ENCODE measurements around the gene PPP1R10.

The PPP1R10 gene

DNA sequence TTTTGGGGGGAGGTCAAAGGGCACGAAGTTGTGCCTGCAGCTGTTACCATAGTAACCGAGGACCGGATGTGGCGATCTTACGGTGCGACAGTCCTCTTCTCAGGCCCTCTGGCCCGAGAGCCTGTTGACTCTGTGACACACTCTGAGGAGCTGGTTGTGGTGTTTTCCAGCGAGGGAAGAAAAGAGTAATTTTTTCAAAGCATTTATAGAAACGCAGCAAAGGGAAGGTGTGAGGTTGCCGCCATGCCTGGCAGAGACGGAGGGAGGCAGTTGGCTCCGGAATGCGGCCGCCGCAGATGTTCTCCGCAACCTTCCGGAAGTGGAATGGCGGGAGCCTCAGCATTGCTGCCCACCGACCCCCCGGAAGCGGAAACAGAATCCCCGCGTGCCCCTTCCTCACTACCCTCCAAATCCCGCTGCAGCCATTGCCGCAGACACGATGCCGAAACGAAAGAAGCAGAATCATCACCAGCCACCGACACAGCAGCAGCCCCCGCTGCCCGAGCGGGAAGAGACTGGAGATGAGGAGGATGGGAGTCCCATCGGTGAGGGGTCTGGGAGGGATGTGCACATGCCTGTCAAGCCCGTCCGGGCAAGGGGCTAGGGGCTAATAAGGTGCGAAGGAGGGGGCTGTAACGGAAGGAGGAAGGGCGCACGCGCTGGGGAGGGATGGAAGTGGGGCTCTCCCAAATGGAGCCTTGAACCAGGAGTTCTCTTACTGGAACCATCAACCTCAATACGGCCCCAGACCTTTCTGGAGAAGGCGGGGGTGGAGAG lies 59.9 kb downstream of the PPP1R10 start, which contains the start of gene PRR3:
PRR3 (plus strand) TSS at position 390 of the 777 bp plus-strand sequence; CDS start at position 440, 50 bp downstream.
- TF ChIP-seq, protein P1, sequence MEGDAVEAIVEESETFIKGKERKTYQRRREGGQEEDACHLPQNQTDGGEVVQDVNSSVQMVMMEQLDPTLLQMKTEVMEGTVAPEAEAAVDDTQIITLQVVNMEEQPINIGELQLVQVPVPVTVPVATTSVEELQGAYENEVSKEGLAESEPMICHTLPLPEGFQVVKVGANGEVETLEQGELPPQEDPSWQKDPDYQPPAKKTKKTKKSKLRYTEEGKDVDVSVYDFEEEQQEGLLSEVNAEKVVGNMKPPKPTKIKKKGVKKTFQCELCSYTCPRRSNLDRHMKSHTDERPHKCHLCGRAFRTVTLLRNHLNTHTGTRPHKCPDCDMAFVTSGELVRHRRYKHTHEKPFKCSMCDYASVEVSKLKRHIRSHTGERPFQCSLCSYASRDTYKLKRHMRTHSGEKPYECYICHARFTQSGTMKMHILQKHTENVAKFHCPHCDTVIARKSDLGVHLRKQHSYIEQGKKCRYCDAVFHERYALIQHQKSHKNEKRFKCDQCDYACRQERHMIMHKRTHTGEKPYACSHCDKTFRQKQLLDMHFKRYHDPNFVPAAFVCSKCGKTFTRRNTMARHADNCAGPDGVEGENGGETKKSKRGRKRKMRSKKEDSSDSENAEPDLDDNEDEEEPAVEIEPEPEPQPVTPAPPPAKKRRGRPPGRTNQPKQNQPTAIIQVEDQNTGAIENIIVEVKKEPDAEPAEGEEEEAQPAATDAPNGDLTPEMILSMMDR (IDR thresholded peaks at IDR 0.05; ENCODE audit: low read length, missing control alignments): no peak
- H3K4me3 ChIP-seq (replicated peaks; ENCODE audit: low read depth, low read length): peak within 1 kb of the TSS; percentile 99
- peak; percentile 90 for DNase-seq (ENCODE audit: low read depth)

DNA sequence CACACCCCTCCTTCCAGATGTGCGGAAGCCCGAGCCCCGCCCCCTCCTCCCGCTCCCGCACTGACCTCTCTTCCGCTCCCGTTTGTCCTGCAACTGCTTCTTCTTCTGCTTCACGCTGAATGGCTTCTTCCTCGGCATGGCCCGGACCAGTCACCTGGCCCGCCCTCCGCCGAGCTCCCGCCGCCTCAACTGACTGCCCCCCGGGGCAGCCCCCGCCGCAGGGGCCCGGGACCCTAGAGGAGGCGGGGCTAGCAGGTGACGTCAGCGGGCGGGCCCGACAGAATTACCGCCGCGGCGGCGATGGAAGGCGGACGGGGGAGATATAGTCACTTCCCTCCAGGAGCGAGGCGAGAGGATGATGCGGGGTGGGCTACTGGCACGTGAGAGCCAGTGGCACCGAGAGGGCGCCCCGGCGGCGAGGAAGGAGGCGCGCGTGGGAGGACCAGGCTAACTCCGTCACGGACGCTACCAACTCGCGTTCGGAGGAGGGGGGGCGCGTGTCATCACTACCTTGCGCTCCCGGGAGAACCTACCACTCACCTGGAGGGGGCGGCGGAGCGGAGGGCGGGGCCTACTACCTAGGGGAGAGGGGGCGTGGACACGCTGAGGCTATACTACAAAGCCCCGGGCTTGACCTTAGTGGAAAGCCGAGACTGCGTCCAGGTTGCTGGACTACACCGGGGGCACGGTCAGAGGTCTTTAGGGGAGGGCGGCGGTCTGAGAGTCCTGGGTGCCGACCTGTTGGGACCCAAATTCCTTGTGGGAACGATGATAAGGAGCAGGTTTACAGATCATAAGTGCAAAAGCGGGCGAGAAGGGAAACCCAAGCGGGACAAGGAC lies 60.8 kb downstream of the PPP1R10 start, which contains the start of gene GNL1:
GNL1 (minus strand) TSS at position 424 of the 840 bp plus-strand sequence; CDS start at position 138, 286 bp downstream.
- TF ChIP-seq, protein P1 (IDR thresholded peaks at IDR 0.05; ENCODE audit: low read length, missing control alignments): no peak
- H3K4me3 ChIP-seq (replicated peaks; ENCODE audit: low read depth, low read length): peak within 1 kb of the TSS; percentile 99
- DNase-seq (ENCODE audit: low read depth): peak; percentile 92

DNA sequence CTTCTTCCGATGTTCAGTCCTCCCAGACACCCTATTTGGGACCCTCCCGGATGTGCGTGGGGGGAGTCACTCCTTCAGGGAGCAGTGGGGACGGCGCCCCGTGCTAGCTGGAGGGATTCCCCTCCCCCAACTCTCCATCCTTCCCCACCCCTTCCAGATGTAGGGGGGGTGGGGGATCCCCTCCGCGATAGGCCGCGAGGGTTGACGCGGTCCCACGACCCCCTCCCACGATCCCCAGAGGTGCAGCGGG lies 61.3 kb downstream of the PPP1R10 start:
- TF ChIP-seq, protein P1 (IDR thresholded peaks at IDR 0.05; ENCODE audit: low read length, missing control alignments): no peak
- DNase-seq (ENCODE audit: low read depth): peak; percentile 36
- peak overlapping the region; percentile 99 for H3K4me3 ChIP-seq (replicated peaks; ENCODE audit: low read depth, low read length)

DNA sequence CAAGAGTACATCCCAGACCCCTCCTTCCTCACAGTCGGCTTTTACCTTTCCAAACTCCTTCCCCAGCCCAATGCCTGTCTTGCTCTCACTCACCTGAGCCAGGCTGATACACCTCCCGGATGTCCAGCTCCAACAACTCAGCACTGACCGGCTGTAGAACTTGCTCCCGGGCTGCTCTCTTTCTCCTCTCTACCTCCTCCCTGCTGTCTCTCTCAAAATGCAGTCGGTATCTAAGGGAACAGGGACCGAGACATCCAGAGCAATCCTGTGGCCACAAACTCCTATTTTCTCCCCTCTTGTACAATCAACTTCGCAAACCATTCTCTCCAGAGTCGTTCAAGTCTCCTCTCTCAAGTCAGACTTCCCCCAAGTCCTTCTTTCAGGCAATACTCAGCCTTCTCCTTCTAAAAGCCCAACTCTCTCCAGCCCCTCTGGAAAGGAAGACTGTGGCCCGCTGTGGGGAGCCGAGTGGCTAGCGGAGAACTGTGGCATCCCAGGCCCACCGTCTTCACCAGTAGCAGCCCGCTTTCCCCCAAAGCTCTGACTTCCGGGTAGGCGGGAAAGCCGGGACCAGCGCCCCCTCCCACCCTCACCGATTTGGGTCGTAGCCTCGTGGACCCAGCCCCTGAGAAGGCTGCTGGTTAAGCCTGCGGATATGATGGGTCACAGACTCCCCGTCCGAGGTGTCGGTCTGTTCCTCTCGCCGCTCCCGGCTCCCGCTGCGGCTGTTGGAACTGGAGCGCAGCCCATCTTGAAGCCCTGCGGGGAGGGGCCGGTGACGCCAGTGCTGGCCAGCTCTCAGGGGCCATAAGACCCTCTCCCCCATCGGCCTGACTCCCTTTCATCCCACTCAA lies 61.9 kb downstream of the PPP1R10 start:
- H3K4me3 ChIP-seq (replicated peaks; ENCODE audit: low read depth, low read length): peak overlapping the region; percentile 99
- TF ChIP-seq, protein P1 (IDR thresholded peaks at IDR 0.05; ENCODE audit: low read length, missing control alignments): no peak
- no peak for DNase-seq (ENCODE audit: low read depth)

DNA sequence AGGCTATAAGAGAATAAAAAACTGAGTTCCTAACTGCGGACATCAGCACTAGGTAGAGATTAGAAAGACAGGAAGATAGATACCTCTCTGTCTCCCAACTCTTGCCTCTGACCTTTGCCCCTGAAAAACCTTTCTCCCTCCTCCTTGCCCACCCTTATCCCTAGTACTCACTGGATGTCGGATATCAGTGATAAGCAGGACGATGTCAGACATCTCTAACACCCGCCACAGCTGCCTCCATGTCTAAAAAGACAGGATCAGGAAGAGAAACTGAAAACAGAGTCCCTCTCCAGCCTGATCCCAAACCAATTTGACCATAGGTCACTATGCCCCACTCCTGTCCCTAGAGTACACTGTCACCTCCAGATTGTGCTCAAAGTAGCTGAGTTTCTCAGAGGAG lies 62.6 kb downstream of the PPP1R10 start:
- no peak for DNase-seq (ENCODE audit: low read depth)
- H3K4me3 ChIP-seq (replicated peaks; ENCODE audit: low read depth, low read length): no peak overlapping the region
- TF ChIP-seq, protein P1 (IDR thresholded peaks at IDR 0.05; ENCODE audit: low read length, missing control alignments): no peak

Measured in fibroblast of pulmonary artery (primary cell).